22Rv1 (cell line): ENCODE data around the gene CLSTN1.

Source experiments
- CTCF ChIP-seq: fragments of 450-650 bp; IDR thresholded peaks from 2 replicates; pipeline ENCODE4 v1.5.1; 2017; ENCODE audit warnings: mild to moderate bottlenecking
- ZFX ChIP-seq: fragments of 450-650 bp; IDR thresholded peaks from 2 replicates; pipeline ENCODE4 v1.6.1; 2017; ENCODE audit warnings: antibody characterized with exemption, borderline replicate concordance

- no peak for TF ChIP-seq CTCF
- no peak for TF ChIP-seq ZFX
Measured at GRCh38 chr1:9833632-9834031, 9.9 kb upstream of the CLSTN1 start.
